ENCODE measurements around the gene SURF1. TPM values are rescaled to one million over a fixed set of nuclear protein-coding genes. Genes with fewer than 3 reads are reported as not detected.

Gene SURF1
- total RNA-seq, 1 experiment from 2014 or later = 71.7 TPM

DNA sequence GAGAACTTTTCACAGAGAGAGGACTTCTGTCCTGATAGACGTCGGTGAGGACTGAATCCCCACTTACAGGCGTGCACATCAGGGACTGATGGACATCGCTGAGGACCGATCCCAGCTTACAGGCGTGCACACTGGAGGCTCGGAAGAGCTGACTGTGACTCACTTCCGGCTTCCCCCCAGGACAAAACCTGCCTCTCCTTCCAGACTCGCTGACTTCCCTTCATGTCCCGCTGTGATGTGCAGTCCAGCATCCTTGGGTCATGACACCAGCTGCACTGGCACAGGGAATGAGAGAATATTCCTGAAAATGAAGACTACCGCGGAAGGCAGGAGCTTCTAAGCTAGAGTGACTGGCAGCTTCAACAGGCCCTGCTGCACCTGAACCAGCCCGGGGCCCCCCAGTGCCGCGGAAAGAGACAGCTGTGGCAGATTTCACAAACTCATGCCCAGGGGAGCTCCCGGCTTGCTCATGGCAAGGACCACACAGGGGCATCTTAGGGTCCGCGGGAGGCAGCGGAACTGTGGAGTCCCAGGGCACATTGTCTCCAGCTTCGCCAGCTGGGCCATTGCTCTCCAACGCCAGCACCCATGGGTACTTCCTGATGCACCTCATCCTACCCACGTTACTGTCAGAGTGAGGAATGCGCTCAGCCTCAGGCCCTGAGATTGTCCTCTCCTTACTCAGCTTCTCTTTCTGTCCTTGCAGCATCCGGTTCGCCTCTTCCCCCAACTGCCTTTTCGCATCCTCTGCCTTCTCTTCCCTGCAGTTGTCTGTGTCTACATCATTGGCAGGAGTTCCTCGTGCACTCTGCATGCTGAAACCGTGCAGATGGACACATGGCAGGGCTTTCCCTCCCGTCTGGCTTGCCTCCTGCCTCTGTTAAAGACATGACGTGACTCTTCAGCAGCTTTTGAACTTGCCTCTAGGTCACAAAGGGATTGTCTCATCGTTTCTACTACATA, 49.8 kb downstream of the SURF1 start:
- no TSS peak for BruUV-seq (replicated peaks)

DNA sequence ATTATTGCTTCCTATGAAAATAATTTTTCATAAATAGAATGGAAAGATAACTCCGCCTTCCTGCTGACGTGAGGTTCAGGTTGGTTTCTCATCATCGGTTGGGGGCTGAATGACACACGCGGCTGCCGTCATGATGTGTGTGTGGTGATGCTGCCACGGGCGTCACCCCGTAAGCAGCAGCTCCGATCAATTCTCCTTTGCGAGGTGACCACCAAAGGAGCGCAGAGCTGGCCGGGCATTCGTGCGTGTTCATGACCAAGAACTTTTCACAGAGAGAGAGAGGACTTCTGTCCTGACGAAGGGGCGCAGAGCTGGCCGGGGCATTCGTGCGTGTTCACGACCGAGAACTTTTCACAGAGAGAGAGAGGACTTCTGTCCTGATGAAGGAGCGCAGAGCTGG, 50.6 kb downstream of the SURF1 start:
- no peak for DNase-seq (ENCODE audit: low read depth, low spot score)
- no TSS peak for BruUV-seq (replicated peaks)
- Histone ChIP-seq H3K4me1 (ENCODE audit: control insufficient read depth in 1 of 2, insufficient read depth in 2 of 2, low read length in 2 of 2) (no peaks in the 10 kb centered on the region), H3K27me3 (ENCODE audit: insufficient read depth, low read length) (0 out of 2 replicates have a peak, but pooled peaks cover 3% of the 10 kb centered on the region), H3K79me2 (ENCODE audit: insufficient read depth, low read length) (no peaks in the 10 kb centered on the region), H3K9ac (ENCODE audit: low read length) (no peak overlapping the region), H3K9me2 (ENCODE audit: insufficient read depth) (no peaks in the 10 kb centered on the region), H3K4me2 (ENCODE audit: low read length) (no peak overlapping the region), H3K9me3 (ENCODE audit: control insufficient read depth in 1 of 2, insufficient read depth in 1 of 2, low read depth in 1 of 2, low read length in 2 of 2) (peaks cover 0 to 3% of the 10 kb centered on the region in 2 experiments; a peak in 1 of 4 replicates), H3K27ac (ENCODE audit: low read depth, low read length) (no peak overlapping the region), H4K20me1 (ENCODE audit: insufficient read depth) (no peaks in the 10 kb centered on the region), H2AFZ (ENCODE audit: low read depth, low read length, poor library complexity, severe bottlenecking) (no peak overlapping the region), H3K4me3 (replicated peaks in 1 of 2; ENCODE audit: low read depth in 1 of 2, low read length in 2 of 2) (no peak overlapping the region), H3K36me3 (ENCODE audit: control insufficient read depth in 1 of 2, insufficient read depth in 2 of 2, low read length in 2 of 2) (no peaks in the 10 kb centered on the region)
- ATAC-seq = no peak
- RAD21 ChIA-PET (ENCODE audit: low non-redundant PET in 1 of 2, low total read pairs in 2 of 2, uncharacterized antibody in 2 of 2, unreplicated experiment in 2 of 2) = no interaction called here
- CTCF ChIA-PET = no interaction called here
- POLR2A ChIA-PET = no interaction called here
- intact Hi-C loops (cut with micrococcal nuclease) = no loop called here
- TF ChIP-seq, protein P1, sequence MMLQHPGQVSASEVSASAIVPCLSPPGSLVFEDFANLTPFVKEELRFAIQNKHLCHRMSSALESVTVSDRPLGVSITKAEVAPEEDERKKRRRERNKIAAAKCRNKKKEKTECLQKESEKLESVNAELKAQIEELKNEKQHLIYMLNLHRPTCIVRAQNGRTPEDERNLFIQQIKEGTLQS (IDR thresholded peaks at IDR 0.05) = no peak
- TF ChIP-seq ELF1 (IDR thresholded peaks at IDR 0.05; ENCODE audit: borderline replicate concordance, low read depth) = no peak
- TF ChIP-seq JUND (IDR thresholded peaks at IDR 0.05) = no peak
- TF ChIP-seq, protein P2, sequence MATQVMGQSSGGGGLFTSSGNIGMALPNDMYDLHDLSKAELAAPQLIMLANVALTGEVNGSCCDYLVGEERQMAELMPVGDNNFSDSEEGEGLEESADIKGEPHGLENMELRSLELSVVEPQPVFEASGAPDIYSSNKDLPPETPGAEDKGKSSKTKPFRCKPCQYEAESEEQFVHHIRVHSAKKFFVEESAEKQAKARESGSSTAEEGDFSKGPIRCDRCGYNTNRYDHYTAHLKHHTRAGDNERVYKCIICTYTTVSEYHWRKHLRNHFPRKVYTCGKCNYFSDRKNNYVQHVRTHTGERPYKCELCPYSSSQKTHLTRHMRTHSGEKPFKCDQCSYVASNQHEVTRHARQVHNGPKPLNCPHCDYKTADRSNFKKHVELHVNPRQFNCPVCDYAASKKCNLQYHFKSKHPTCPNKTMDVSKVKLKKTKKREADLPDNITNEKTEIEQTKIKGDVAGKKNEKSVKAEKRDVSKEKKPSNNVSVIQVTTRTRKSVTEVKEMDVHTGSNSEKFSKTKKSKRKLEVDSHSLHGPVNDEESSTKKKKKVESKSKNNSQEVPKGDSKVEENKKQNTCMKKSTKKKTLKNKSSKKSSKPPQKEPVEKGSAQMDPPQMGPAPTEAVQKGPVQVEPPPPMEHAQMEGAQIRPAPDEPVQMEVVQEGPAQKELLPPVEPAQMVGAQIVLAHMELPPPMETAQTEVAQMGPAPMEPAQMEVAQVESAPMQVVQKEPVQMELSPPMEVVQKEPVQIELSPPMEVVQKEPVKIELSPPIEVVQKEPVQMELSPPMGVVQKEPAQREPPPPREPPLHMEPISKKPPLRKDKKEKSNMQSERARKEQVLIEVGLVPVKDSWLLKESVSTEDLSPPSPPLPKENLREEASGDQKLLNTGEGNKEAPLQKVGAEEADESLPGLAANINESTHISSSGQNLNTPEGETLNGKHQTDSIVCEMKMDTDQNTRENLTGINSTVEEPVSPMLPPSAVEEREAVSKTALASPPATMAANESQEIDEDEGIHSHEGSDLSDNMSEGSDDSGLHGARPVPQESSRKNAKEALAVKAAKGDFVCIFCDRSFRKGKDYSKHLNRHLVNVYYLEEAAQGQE (IDR thresholded peaks at IDR 0.05; ENCODE audit: low read depth) = no peak
- no peak for TF ChIP-seq TCF7L2 (IDR thresholded peaks at IDR 0.05; ENCODE audit: borderline replicate concordance, extremely low read depth, insufficient read depth, insufficient read length)
- TF ChIP-seq FOSL1 (IDR thresholded peaks at IDR 0.05; ENCODE audit: low read depth) = no peak
- no peak for TF ChIP-seq ZFX (IDR thresholded peaks at IDR 0.05)
- TF ChIP-seq RAD21 (IDR thresholded peaks at IDR 0.05; ENCODE audit: low read depth) = no peak
- TF ChIP-seq YY1 (IDR thresholded peaks at IDR 0.05; ENCODE audit: extremely low read depth, insufficient replicate concordance, low read depth, low read length) = no peak
- TF ChIP-seq CBX3 (IDR thresholded peaks at IDR 0.05; ENCODE audit: low read depth) = no peak

More for the DNA sequence above, 49.8 kb downstream of the SURF1 start:
- Histone ChIP-seq H3K9me2 (ENCODE audit: insufficient read depth) (no peaks in the 10 kb centered on the region), H3K9ac (ENCODE audit: low read length) (no peak overlapping the region), H3K27ac (ENCODE audit: low read depth, low read length) (no peak overlapping the region), H3K4me2 (ENCODE audit: low read length) (no peak overlapping the region), H3K9me3 (ENCODE audit: control insufficient read depth in 1 of 2, insufficient read depth in 1 of 2, low read depth in 1 of 2, low read length in 2 of 2) (peaks cover 0 to 3% of the 10 kb centered on the region in 2 experiments; a peak in 1 of 4 replicates), H3K4me1 (ENCODE audit: control insufficient read depth in 1 of 2, insufficient read depth in 2 of 2, low read length in 2 of 2) (no peaks in the 10 kb centered on the region), H2AFZ (ENCODE audit: low read depth, low read length, poor library complexity, severe bottlenecking) (no peak overlapping the region), H3K4me3 (replicated peaks in 1 of 2; ENCODE audit: low read depth in 1 of 2, low read length in 2 of 2) (no peak overlapping the region), H4K20me1 (ENCODE audit: insufficient read depth) (no peaks in the 10 kb centered on the region), H3K27me3 (ENCODE audit: insufficient read depth, low read length) (0 out of 2 replicates have a peak, but pooled peaks cover 3% of the 10 kb centered on the region), H3K36me3 (ENCODE audit: control insufficient read depth in 1 of 2, insufficient read depth in 2 of 2, low read length in 2 of 2) (no peaks in the 10 kb centered on the region), H3K79me2 (ENCODE audit: insufficient read depth, low read length) (no peaks in the 10 kb centered on the region)
- no peak for ATAC-seq
- DNase-seq (ENCODE audit: low read depth, low spot score) = no peak
- POLR2A ChIA-PET = interaction anchor here (0.6 kb wide), 2 partner anchors 37 to 167 kb away, joined by 3 to 4 read pairs; no protein-coding TSS in a partner anchor
- intact Hi-C loops (cut with micrococcal nuclease) = no loop called here
- CTCF ChIA-PET = no interaction called here
- TF ChIP-seq ELF1 (IDR thresholded peaks at IDR 0.05; ENCODE audit: borderline replicate concordance, low read depth) = no peak
- TF ChIP-seq FOSL1 (IDR thresholded peaks at IDR 0.05; ENCODE audit: low read depth) = no peak
- TF ChIP-seq EZH2 (IDR thresholded peaks at IDR 0.05) = no peak
- TF ChIP-seq, protein P3, sequence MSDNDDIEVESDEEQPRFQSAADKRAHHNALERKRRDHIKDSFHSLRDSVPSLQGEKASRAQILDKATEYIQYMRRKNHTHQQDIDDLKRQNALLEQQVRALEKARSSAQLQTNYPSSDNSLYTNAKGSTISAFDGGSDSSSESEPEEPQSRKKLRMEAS (IDR thresholded peaks at IDR 0.05) = no peak
- RAD21 ChIA-PET (ENCODE audit: low non-redundant PET in 1 of 2, low total read pairs in 2 of 2, uncharacterized antibody in 2 of 2, unreplicated experiment in 2 of 2) = no interaction called here

All from HCT116 (cell line).